ENCODE results near the gene ASAP3.

The ASAP3 gene

GRCh38 chr1:23469372-23469982, 14.5 kb downstream of the ASAP3 start:
- Histone ChIP-seq H3K79me2 (ENCODE audit: insufficient read depth, low read length) (no peaks in the 10 kb centered on the region), H3K4me3 (ENCODE audit: insufficient read depth, low read length, poor library complexity, severe bottlenecking) (no peak overlapping the region), H3K36me3 (ENCODE audit: low read length) (no peaks in the 10 kb centered on the region), H3K4me2 (ENCODE audit: low read depth, low read length, poor library complexity, severe bottlenecking) (no peak overlapping the region), H4K20me1 (ENCODE audit: low read depth, low read length) (no peaks in the 10 kb centered on the region), H3K27ac (ENCODE audit: low read depth, low read length) (no peak overlapping the region), H3K9me2 (replicated peaks; ENCODE audit: insufficient read depth, low read length) (no peaks in the 10 kb centered on the region), H2AFZ (ENCODE audit: low read depth, low read length, severe bottlenecking) (no peak overlapping the region), H3K27me3 (ENCODE audit: low read length) (no peaks in the 10 kb centered on the region), H3F3A (ENCODE audit: insufficient read depth) (no peaks in the 10 kb centered on the region), H3K9ac (ENCODE audit: low read length) (no peak overlapping the region), H3K9me3 (ENCODE audit: insufficient read depth, low read length) (no peaks in the 10 kb centered on the region)
- no peak for TF ChIP-seq EZH2phosphoT487 (conservative IDR thresholded peaks at IDR 0.05; ENCODE audit: low read length)

- no peak overlapping the region for H3K4me3 ChIP-seq (ENCODE audit: insufficient read depth, low read length, poor library complexity, severe bottlenecking)
- no peaks in the 10 kb centered on the region for H4K20me1 ChIP-seq (ENCODE audit: low read depth, low read length)
- H3K4me2 ChIP-seq (ENCODE audit: low read depth, low read length, poor library complexity, severe bottlenecking): no peak overlapping the region
- no peaks in the 10 kb centered on the region for H3K36me3 ChIP-seq (ENCODE audit: low read length)
- no peaks in the 10 kb centered on the region for H3K9me3 ChIP-seq (ENCODE audit: insufficient read depth, low read length)
- H3K9ac ChIP-seq (ENCODE audit: low read length): no peak overlapping the region
- no peak overlapping the region for H2AFZ ChIP-seq (ENCODE audit: low read depth, low read length, severe bottlenecking)
- no peak overlapping the region for H3K27ac ChIP-seq (ENCODE audit: low read depth, low read length)
- H3K9me2 ChIP-seq (replicated peaks; ENCODE audit: insufficient read depth, low read length): no peaks in the 10 kb centered on the region
- TF ChIP-seq CTCF (IDR thresholded peaks at IDR 0.05; ENCODE audit: insufficient read depth, low read length, poor library complexity, severe bottlenecking) (no peak), EZH2phosphoT487 (conservative IDR thresholded peaks at IDR 0.05; ENCODE audit: low read length) (no peak)
- no peaks in the 10 kb centered on the region for H3F3A ChIP-seq (ENCODE audit: insufficient read depth)
- H3K79me2 ChIP-seq (ENCODE audit: insufficient read depth, low read length): no peaks in the 10 kb centered on the region
- no peaks in the 10 kb centered on the region for H3K27me3 ChIP-seq (ENCODE audit: low read length)
Observed at GRCh38 chr1:23466423-23466989, 17.5 kb downstream of the ASAP3 start.

- Histone ChIP-seq H3K27me3 (ENCODE audit: low read length) (no peaks in the 10 kb centered on the region), H3K27ac (ENCODE audit: low read depth, low read length) (no peak overlapping the region), H3K4me2 (ENCODE audit: low read depth, low read length, poor library complexity, severe bottlenecking) (no peak overlapping the region), H3K4me3 (ENCODE audit: insufficient read depth, low read length, poor library complexity, severe bottlenecking) (no peak overlapping the region), H3K9me3 (ENCODE audit: insufficient read depth, low read length) (no peaks in the 10 kb centered on the region), H3F3A (ENCODE audit: insufficient read depth) (no peaks in the 10 kb centered on the region), H3K36me3 (ENCODE audit: low read length) (no peaks in the 10 kb centered on the region), H2AFZ (ENCODE audit: low read depth, low read length, severe bottlenecking) (no peak overlapping the region), H4K20me1 (ENCODE audit: low read depth, low read length) (no peaks in the 10 kb centered on the region), H3K9me2 (replicated peaks; ENCODE audit: insufficient read depth, low read length) (no peaks in the 10 kb centered on the region), H3K79me2 (ENCODE audit: insufficient read depth, low read length) (no peaks in the 10 kb centered on the region), H3K9ac (ENCODE audit: low read length) (no peak overlapping the region)
- TF ChIP-seq CTCF (IDR thresholded peaks at IDR 0.05; ENCODE audit: insufficient read depth, low read length, poor library complexity, severe bottlenecking) (no peak), EZH2phosphoT487 (conservative IDR thresholded peaks at IDR 0.05; ENCODE audit: low read length) (no peak)
Observed at GRCh38 chr1:23463286-23463685, 20.7 kb downstream of the ASAP3 start.

- Histone ChIP-seq H3K27me3 (ENCODE audit: low read length) (no peaks in the 10 kb centered on the region), H3K9me3 (ENCODE audit: insufficient read depth, low read length) (no peaks in the 10 kb centered on the region), H4K20me1 (ENCODE audit: low read depth, low read length) (no peaks in the 10 kb centered on the region), H3K9me2 (replicated peaks; ENCODE audit: insufficient read depth, low read length) (no peaks in the 10 kb centered on the region), H3K9ac (ENCODE audit: low read length) (no peak overlapping the region), H3K36me3 (ENCODE audit: low read length) (no peaks in the 10 kb centered on the region), H3K4me2 (ENCODE audit: low read depth, low read length, poor library complexity, severe bottlenecking) (no peak overlapping the region), H3K27ac (ENCODE audit: low read depth, low read length) (no peak overlapping the region), H3K4me3 (ENCODE audit: insufficient read depth, low read length, poor library complexity, severe bottlenecking) (no peak overlapping the region), H3K79me2 (ENCODE audit: insufficient read depth, low read length) (no peaks in the 10 kb centered on the region), H2AFZ (ENCODE audit: low read depth, low read length, severe bottlenecking) (no peak overlapping the region), H3F3A (ENCODE audit: insufficient read depth) (no peaks in the 10 kb centered on the region)
- TF ChIP-seq CTCF (IDR thresholded peaks at IDR 0.05; ENCODE audit: insufficient read depth, low read length, poor library complexity, severe bottlenecking) (no peak), EZH2phosphoT487 (conservative IDR thresholded peaks at IDR 0.05; ENCODE audit: low read length) (no peak)
Observed at GRCh38 chr1:23462766-23463165, 21.2 kb downstream of the ASAP3 start.

All from SU-DHL-6 (cell line).